HG03520 (cell line): Measurements from ENCODE around the gene SNRPN.
"Not testable (repeated sequence)": the region's sequence is repeated elsewhere in the genome, so short reads cannot be mapped to it uniquely, and the experiment has no call there.

Experiments
- ATAC-seq: cut with Tn5 transposase; IDR thresholded peaks from one replicate; pipeline ENCODE4 v1.9.1; 2021; ENCODE audit warnings: mild to moderate bottlenecking, moderate library complexity; ENCODE audit not compliant: unreplicated experiment

The SNRPN gene

GRCh38 chr15:24966364-24967103, 11.7 kb downstream of the SNRPN start:
- ATAC-seq = no peak

GRCh38 chr15:24971052-24971451, 16.3 kb downstream of the SNRPN start:
- no peak for ATAC-seq

GRCh38 chr15:24971772-24972171, 17.0 kb downstream of the SNRPN start:
- ATAC-seq = no peak

GRCh38 chr15:24972707-24973106, 17.9 kb downstream of the SNRPN start:
- not testable (repeated sequence) for ATAC-seq

GRCh38 chr15:24976932-24977331, 22.1 kb downstream of the SNRPN start:
- ATAC-seq = no peak

GRCh38 chr15:24977686-24978085, 22.9 kb downstream of the SNRPN start:
- no peak for ATAC-seq

GRCh38 chr15:24985224-24985623, 30.4 kb downstream of the SNRPN start:
- ATAC-seq = no peak

- ATAC-seq = no peak
Observed at GRCh38 chr15:24986653-24987052, 31.9 kb downstream of the SNRPN start.

GRCh38 chr15:25019434-25019833, 64.6 kb downstream of the SNRPN start:
- no peak for ATAC-seq

- ATAC-seq = no peak
Observed at GRCh38 chr15:25022233-25022632, 67.4 kb downstream of the SNRPN start.
